ENCODE results near the gene SORL1-AS1.
A peak's percentile ranks its signal among the peaks of the same experiment; 100 is the strongest.

Gene SORL1-AS1

GRCh38 chr11:121426476-121427399 is 26.0 kb downstream of the SORL1-AS1 start:
- no peaks in the 10 kb centered on the region for H3K27me3 ChIP-seq (ENCODE audit: control insufficient read depth in 1 of 2, insufficient read depth in 2 of 2, low read length in 2 of 2)
- no peak overlapping the region for H3K27ac ChIP-seq (ENCODE audit: low read length)
- H3K36me3 ChIP-seq (ENCODE audit: control insufficient read depth in 2 of 2, insufficient read depth in 2 of 2, low read length in 2 of 2), result no peaks in the 10 kb centered on the region
- H3K4me3 ChIP-seq (ENCODE audit: low read length in 2 of 2), result peak overlapping the region; percentile 54 to 71
- peaks cover 8% of the 10 kb centered on the region for H3K4me1 ChIP-seq (ENCODE audit: control insufficient read depth, insufficient read depth, low read length)
- H3K9me3 ChIP-seq (ENCODE audit: control insufficient read depth in 2 of 2, low read length in 2 of 2), result no peaks in the 10 kb centered on the region
- peak overlapping the region in 1 of 2 donors; percentile 5 for H3K9ac ChIP-seq (ENCODE audit: low read length in 2 of 2)

- Histone ChIP-seq H3K9ac (ENCODE audit: low read length in 2 of 2) (no peak overlapping the region), H3K27me3 (ENCODE audit: control insufficient read depth in 1 of 2, insufficient read depth in 2 of 2, low read length in 2 of 2) (no peaks in the 10 kb centered on the region), H3K36me3 (ENCODE audit: control insufficient read depth in 2 of 2, insufficient read depth in 2 of 2, low read length in 2 of 2) (no peaks in the 10 kb centered on the region), H3K4me1 (ENCODE audit: control insufficient read depth, insufficient read depth, low read length) (peaks cover 8% of the 10 kb centered on the region), H3K4me3 (ENCODE audit: low read length in 2 of 2) (no peak overlapping the region), H3K27ac (ENCODE audit: low read length) (no peak overlapping the region), H3K9me3 (ENCODE audit: control insufficient read depth in 2 of 2, low read length in 2 of 2) (no peaks in the 10 kb centered on the region)
Observed at GRCh38 chr11:121425828-121426227, 26.9 kb downstream of the SORL1-AS1 start.

- Histone ChIP-seq H3K36me3 (ENCODE audit: control insufficient read depth in 2 of 2, insufficient read depth in 2 of 2, low read length in 2 of 2) (no peaks in the 10 kb centered on the region), H3K9me3 (ENCODE audit: control insufficient read depth in 2 of 2, low read length in 2 of 2) (no peaks in the 10 kb centered on the region), H3K27me3 (ENCODE audit: control insufficient read depth in 1 of 2, insufficient read depth in 2 of 2, low read length in 2 of 2) (no peaks in the 10 kb centered on the region), H3K9ac (ENCODE audit: low read length in 2 of 2) (no peak overlapping the region), H3K27ac (ENCODE audit: low read length) (no peak overlapping the region), H3K4me1 (ENCODE audit: control insufficient read depth, insufficient read depth, low read length) (peaks cover 8% of the 10 kb centered on the region), H3K4me3 (ENCODE audit: low read length in 2 of 2) (no peak overlapping the region)
Observed at GRCh38 chr11:121422675-121423074, 30.1 kb downstream of the SORL1-AS1 start.

GRCh38 chr11:121421149-121421901 is 31.4 kb downstream of the SORL1-AS1 start:
- no peak overlapping the region for H3K4me3 ChIP-seq (ENCODE audit: low read length in 2 of 2)
- peaks cover 6% of the 10 kb centered on the region for H3K4me1 ChIP-seq (ENCODE audit: control insufficient read depth, insufficient read depth, low read length)
- H3K27me3 ChIP-seq (ENCODE audit: control insufficient read depth in 1 of 2, insufficient read depth in 2 of 2, low read length in 2 of 2), result no peaks in the 10 kb centered on the region
- no peaks in the 10 kb centered on the region for H3K36me3 ChIP-seq (ENCODE audit: control insufficient read depth in 2 of 2, insufficient read depth in 2 of 2, low read length in 2 of 2)
- no peaks in the 10 kb centered on the region for H3K9me3 ChIP-seq (ENCODE audit: control insufficient read depth in 2 of 2, low read length in 2 of 2)
- H3K27ac ChIP-seq (ENCODE audit: low read length), result no peak overlapping the region
- H3K9ac ChIP-seq (ENCODE audit: low read length in 2 of 2), result no peak overlapping the region

DNA sequence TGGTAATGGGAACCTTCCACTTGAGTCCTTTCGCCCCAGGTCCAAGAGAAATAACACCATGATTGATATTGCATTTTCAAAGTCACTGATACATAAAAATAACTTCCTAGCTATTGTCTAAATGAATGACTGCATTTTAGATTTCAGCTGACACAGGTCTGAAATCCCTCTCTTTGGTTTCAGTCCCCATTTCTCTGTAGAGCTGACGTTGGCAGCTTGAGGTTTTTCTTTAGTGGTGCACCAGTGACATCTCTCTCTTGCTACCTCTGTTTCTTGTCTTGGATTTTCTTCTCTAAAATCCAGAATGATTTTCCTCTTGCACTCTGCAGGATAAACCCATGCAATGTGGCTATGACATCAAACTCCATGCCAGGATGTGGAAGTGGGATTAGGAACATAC is 32.4 kb downstream of the SORL1-AS1 start:
- H3K27me3 ChIP-seq (ENCODE audit: control insufficient read depth in 1 of 2, insufficient read depth in 2 of 2, low read length in 2 of 2), result no peaks in the 10 kb centered on the region
- H3K9ac ChIP-seq (ENCODE audit: low read length in 2 of 2), result no peak overlapping the region
- H3K4me3 ChIP-seq (ENCODE audit: low read length in 2 of 2), result no peak overlapping the region
- H3K4me1 ChIP-seq (ENCODE audit: control insufficient read depth, insufficient read depth, low read length), result peaks cover 10% of the 10 kb centered on the region
- no peaks in the 10 kb centered on the region for H3K9me3 ChIP-seq (ENCODE audit: control insufficient read depth in 2 of 2, low read length in 2 of 2)
- no peaks in the 10 kb centered on the region for H3K36me3 ChIP-seq (ENCODE audit: control insufficient read depth in 2 of 2, insufficient read depth in 2 of 2, low read length in 2 of 2)
- H3K27ac ChIP-seq (ENCODE audit: low read length), result no peak overlapping the region

DNA sequence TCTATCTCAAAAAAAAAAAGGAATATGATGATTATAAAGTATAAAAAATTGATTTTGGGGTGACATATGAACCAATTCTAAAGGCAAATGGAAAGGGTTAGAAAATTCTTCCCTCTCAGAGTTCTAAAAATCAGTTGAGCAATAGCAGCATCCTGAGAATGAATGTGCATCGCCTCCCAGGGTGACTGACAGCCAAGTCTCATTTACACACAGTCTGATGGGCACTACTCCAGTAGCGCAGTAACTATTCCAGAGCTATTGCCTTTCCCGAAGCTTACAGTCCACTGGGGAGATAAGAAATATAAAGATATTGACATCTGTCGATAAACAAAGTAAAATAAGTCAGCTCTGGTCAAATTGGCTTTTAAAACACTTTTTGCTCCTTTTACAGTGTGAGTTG is 32.9 kb downstream of the SORL1-AS1 start:
- Histone ChIP-seq H3K9ac (ENCODE audit: low read length in 2 of 2) (no peak overlapping the region), H3K4me1 (ENCODE audit: control insufficient read depth, insufficient read depth, low read length) (peaks cover 10% of the 10 kb centered on the region), H3K9me3 (ENCODE audit: control insufficient read depth in 2 of 2, low read length in 2 of 2) (no peaks in the 10 kb centered on the region), H3K27me3 (ENCODE audit: control insufficient read depth in 1 of 2, insufficient read depth in 2 of 2, low read length in 2 of 2) (no peaks in the 10 kb centered on the region), H3K27ac (ENCODE audit: low read length) (no peak overlapping the region), H3K36me3 (ENCODE audit: control insufficient read depth in 2 of 2, insufficient read depth in 2 of 2, low read length in 2 of 2) (no peaks in the 10 kb centered on the region), H3K4me3 (ENCODE audit: low read length in 2 of 2) (no peak overlapping the region)

- H3K27ac ChIP-seq (ENCODE audit: low read length), result no peak overlapping the region
- no peaks in the 10 kb centered on the region for H3K27me3 ChIP-seq (ENCODE audit: control insufficient read depth in 1 of 2, insufficient read depth in 2 of 2, low read length in 2 of 2)
- H3K9me3 ChIP-seq (ENCODE audit: control insufficient read depth in 2 of 2, low read length in 2 of 2), result no peaks in the 10 kb centered on the region
- H3K36me3 ChIP-seq (ENCODE audit: control insufficient read depth in 2 of 2, insufficient read depth in 2 of 2, low read length in 2 of 2), result no peaks in the 10 kb centered on the region
- peaks cover 10% of the 10 kb centered on the region for H3K4me1 ChIP-seq (ENCODE audit: control insufficient read depth, insufficient read depth, low read length)
- no peak overlapping the region for H3K9ac ChIP-seq (ENCODE audit: low read length in 2 of 2)
- no peak overlapping the region for H3K4me3 ChIP-seq (ENCODE audit: low read length in 2 of 2)
Observed at GRCh38 chr11:121418625-121419114, 34.1 kb downstream of the SORL1-AS1 start.

DNA sequence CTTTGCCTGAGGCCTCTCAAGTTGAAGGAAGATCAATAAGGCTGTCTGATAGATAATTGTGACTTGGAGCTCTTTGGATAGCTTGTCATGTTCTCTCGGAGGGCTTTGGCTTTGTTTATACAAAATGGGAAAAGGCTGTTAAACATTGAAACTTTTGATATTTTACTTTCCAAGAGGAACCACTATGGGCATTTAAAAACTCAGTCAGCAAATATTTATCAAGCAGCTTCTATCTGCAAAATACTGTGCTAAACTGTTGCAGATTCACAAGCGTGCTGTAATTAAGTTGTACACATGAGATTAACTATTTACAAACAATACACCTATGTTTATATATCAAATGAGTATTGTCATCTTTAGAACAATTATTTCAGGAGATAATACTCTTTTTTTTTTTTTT is 35.2 kb downstream of the SORL1-AS1 start:
- Histone ChIP-seq H3K4me1 (ENCODE audit: control insufficient read depth, insufficient read depth, low read length) (peaks cover 10% of the 10 kb centered on the region), H3K4me3 (ENCODE audit: low read length in 2 of 2) (no peak overlapping the region), H3K9ac (ENCODE audit: low read length in 2 of 2) (no peak overlapping the region), H3K27me3 (ENCODE audit: control insufficient read depth in 1 of 2, insufficient read depth in 2 of 2, low read length in 2 of 2) (no peaks in the 10 kb centered on the region), H3K36me3 (ENCODE audit: control insufficient read depth in 2 of 2, insufficient read depth in 2 of 2, low read length in 2 of 2) (no peaks in the 10 kb centered on the region), H3K27ac (ENCODE audit: low read length) (peak overlapping the region; percentile 53), H3K9me3 (ENCODE audit: control insufficient read depth in 2 of 2, low read length in 2 of 2) (no peaks in the 10 kb centered on the region)

DNA sequence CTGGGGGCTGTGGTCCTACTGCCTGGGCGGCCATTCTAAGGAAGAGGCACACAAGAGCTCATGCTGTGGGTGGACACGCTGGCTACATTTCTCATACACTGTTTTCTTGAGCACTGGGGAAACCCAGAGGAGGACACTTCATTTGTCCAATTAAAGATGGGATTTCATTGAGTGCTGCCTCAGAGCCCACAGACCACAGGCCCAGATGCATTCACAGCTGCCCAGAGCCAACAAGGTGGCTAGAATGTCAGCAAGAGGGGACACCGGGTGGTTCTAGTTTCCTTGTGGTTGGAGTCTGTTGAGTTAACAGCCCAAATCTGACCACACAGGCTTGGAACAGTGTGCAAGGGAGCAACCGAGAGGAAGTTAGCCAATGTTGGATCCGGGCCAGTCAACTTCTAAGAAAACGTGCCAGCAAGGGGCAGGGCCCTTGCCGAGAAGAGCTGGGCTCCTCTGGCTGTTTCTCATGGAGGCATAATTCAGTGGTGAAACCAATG is 35.7 kb downstream of the SORL1-AS1 start:
- Histone ChIP-seq H3K4me1 (ENCODE audit: control insufficient read depth, insufficient read depth, low read length) (peaks cover 10% of the 10 kb centered on the region), H3K9me3 (ENCODE audit: control insufficient read depth in 2 of 2, low read length in 2 of 2) (no peaks in the 10 kb centered on the region), H3K36me3 (ENCODE audit: control insufficient read depth in 2 of 2, insufficient read depth in 2 of 2, low read length in 2 of 2) (no peaks in the 10 kb centered on the region), H3K27ac (ENCODE audit: low read length) (peak overlapping the region; percentile 53), H3K9ac (ENCODE audit: low read length in 2 of 2) (peak overlapping the region in 1 of 2 donors; percentile 29), H3K4me3 (ENCODE audit: low read length in 2 of 2) (no peak overlapping the region), H3K27me3 (ENCODE audit: control insufficient read depth in 1 of 2, insufficient read depth in 2 of 2, low read length in 2 of 2) (no peaks in the 10 kb centered on the region)

GRCh38 chr11:121415856-121416255 is 36.9 kb downstream of the SORL1-AS1 start:
- Histone ChIP-seq H3K9me3 (ENCODE audit: control insufficient read depth in 2 of 2, low read length in 2 of 2) (no peaks in the 10 kb centered on the region), H3K4me1 (ENCODE audit: control insufficient read depth, insufficient read depth, low read length) (peaks cover 10% of the 10 kb centered on the region), H3K4me3 (ENCODE audit: low read length in 2 of 2) (no peak overlapping the region), H3K27me3 (ENCODE audit: control insufficient read depth in 1 of 2, insufficient read depth in 2 of 2, low read length in 2 of 2) (no peaks in the 10 kb centered on the region), H3K9ac (ENCODE audit: low read length in 2 of 2) (no peak overlapping the region), H3K36me3 (ENCODE audit: control insufficient read depth in 2 of 2, insufficient read depth in 2 of 2, low read length in 2 of 2) (no peaks in the 10 kb centered on the region), H3K27ac (ENCODE audit: low read length) (no peak overlapping the region)

All from stomach smooth muscle (tissue), 2 donors.